Stimulated activated CD8-positive, alpha-beta memory T cell treated with anti-CD3 and anti-CD28 coated beads, Interleukin-15, amount 100 ng/mL, for 1 hour (primary cell): ENCODE results near the gene PRPF19.

ENCODE experiments used
- DNase-seq: peaks from one replicate; pipeline ENCODE4 v3.0.0-alpha.2; 2020; ENCODE audit warnings: low read depth

PRPF19 gene

DNA sequence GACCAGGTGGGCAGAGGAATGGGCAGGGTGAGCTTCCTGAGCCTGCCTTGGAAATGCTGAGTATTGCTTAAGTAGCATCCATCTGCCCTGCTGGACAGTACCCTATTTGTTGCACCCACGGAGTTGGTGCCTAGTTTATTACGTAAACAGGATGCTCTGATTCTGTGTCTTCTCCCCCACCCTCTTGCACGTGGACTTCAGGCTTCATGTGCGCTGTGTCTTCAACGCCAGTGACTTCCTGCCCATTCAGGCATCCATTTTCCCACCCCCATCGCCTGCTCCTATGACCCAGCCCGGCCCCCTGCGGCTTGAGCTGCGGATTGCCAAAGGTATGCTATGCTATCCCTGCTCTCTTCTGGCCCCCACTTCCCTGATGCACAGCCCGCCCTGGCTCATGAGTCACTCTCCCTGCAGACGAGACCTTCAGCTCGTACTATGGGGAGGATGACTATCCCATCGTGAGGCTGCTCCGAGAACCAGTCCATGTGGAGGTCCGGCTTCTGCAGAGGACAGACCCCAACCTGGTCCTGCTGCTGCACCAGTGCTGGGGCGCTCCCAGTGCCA, 33.3 kb downstream of the PRPF19 start:
- DNase-seq = no peak

DNA sequence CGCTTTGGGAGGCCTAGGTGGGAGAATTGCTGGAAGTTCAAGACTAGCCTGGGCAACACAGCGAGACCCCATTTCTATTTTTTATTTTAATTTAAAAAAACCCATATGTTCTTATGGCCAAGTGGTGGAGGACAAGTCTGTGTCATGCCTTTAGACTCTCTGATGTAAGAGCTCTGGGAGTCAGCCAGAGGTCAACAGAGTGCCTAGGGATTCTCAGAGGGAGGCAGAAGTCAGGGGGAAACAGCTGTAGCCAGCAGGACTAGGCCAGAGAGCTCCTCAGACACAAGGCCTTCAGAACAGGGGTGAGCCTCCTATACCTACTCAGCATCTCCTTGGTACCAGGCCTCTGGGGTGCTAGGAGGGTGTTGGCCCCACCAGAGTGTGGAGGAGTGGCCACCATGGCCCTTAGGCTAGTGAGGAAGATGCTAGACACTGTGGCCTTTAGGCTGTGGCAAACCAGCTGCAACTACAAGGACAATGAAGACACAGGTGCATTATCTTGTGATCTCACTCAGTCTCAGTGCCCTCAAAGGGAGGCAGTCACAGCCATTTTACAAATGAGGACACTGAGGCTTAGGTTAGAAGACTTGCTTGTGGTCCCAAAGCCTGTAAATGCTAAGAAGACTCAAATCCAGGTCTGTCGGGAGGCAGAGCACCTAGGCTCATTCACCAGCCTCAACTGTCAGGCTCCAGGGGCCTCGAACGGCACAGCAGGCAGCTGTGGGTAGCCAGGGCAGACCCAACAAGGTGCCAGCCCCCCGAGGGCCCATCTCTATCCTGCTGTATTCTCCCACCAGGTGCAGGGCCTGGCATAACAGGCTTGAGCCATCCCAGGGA, 34.0 kb downstream of the PRPF19 start:
- DNase-seq = no peak

GRCh38 chr11:60871378-60872061, 34.9 kb downstream of the PRPF19 start:
- no peak for DNase-seq

GRCh38 chr11:60870733-60871377, 35.5 kb downstream of the PRPF19 start:
- DNase-seq = no peak

GRCh38 chr11:60870276-60870675, 36.1 kb downstream of the PRPF19 start:
- no peak for DNase-seq

DNA sequence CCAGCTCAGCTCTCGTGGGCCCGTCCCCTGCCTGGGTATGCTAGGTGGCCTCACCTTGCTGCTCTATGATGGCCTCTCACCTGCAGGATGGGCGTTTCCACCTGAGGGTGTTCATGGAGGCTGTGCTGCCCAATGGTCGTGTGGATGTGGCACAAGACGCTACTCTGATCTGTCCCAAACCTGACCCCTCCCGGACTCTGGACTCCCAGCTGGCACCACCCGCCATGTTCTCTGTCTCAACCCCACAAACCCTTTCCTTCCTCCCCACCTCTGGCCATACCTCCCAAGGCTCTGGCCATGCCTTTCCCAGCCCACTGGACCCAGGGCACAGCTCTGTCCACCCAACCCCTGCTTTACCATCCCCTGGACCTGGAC, 36.9 kb downstream of the PRPF19 start:
- no peak for DNase-seq

- no peak for DNase-seq
Observed at GRCh38 chr11:60868682-60869450, 37.5 kb downstream of the PRPF19 start.

DNA sequence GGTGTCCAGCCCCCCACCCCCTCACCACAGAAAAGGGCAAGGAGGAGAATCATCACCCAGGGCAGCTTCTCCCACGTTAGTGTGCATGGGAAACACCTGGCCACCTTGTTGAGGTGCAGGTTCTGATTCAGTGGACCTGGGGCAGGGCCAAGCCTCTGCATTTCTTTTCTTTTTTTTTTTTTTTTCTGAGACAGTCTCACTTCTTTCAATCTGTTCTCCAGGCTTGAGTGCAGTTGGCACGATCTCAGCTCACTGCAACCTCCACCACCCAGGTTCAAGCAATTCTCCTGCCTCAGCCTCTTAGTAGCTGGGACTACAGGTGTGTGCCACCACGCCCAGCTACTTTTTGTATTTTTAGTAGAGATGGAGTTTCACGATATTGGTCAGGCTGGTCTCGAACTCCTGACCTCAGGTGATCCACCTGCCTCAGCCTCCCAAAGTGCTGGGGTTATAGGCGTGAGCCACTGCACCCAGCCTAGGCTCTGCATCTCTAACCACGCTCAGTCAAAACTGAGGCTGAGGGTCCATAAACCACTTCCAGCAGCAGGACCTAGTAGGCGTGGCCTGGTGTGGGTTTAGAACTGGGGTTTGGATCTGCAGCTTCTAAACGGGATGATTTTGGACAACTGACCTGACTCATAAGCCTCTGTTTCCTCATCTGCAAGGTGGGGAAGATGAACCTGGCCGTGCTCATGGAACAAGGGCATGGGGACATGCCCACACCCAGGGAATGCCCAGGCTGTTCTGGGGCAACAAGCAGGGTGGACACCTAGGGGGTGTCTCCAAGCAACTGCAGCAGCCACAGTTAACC, 38.3 kb downstream of the PRPF19 start:
- no peak for DNase-seq

GRCh38 chr11:60866911-60867870, 39.2 kb downstream of the PRPF19 start, which contains the start of gene ZP1:
TSS of gene ZP1 (plus strand) at chr11:60867542. CDS start at chr11:60867562, 20 bp downstream.
- DNase-seq = no peak

- DNase-seq = no peak
Observed at GRCh38 chr11:60864856-60865513, 41.4 kb downstream of the PRPF19 start.

- DNase-seq = no peak
Observed at GRCh38 chr11:60863550-60864521, 42.5 kb downstream of the PRPF19 start.

- DNase-seq = no peak
Observed at GRCh38 chr11:60862171-60862570, 44.2 kb downstream of the PRPF19 start.

- no peak for DNase-seq
Observed at GRCh38 chr11:60860943-60861342, 45.4 kb downstream of the PRPF19 start.

DNA sequence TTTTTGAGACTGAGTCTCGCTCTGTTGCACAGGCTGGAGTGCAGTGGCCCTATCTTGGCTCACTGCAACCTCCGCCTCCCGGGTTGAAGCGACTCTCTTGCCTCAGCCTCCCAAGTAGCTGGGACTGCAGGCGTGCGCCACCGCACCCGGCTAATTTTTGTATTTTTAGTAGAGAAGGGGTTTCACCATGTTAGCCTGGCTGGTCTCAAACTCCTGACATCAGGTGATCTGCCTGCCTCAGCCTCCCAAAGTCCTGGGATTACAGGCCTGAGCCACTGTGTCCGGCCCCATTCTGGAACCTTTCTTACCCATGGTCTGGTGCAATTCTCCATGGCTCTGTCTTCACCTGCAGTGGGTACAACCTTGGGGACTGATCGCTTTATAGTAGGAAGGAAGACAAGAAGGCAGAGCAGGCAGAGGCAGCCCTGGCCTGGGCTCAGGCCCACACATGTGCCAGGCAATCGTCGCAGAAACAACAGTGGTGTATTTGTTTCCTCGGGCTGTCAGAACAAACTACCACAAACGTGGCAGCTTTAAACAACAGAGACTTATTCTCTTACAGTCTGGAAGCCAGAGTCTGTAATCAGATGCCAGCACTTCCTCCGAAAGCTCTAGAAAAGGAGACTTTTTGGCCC, 46.7 kb downstream of the PRPF19 start:
- DNase-seq = no peak

DNA sequence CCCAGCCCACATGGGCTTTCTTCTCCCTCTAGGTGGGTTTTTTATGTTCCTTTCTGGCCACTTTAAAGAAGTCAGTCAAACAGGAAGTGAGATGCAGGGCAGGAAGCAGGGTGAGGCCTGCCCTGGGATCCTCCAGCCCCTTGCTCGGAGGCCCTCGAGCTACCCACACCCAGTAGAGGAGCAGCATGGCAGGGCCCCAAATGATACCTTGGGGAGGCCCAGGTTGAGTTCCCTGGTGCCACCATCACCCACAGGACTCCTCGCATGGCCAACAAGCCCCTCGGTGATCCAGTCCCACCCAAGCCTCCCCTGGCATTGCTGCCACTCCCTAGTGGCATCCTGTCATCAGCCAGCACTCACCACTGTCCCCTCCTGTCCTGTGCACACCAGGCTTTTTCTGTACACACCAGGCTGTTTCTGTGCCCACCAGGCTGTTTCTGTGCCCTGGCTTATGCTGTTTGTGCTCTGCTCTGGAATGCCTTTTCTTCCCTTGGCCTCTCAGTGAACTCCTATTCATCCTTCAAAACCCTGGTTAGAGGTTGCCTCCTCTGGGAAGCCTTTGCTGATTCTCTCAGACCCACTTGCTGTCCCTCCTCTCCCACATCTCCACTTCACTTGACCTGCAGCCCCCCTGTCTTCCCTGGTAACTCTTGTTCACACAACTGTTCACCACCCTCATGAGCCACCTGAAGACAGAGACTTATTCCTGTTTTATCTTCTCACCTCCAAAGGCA, 47.5 kb downstream of the PRPF19 start:
- no peak for DNase-seq

DNA sequence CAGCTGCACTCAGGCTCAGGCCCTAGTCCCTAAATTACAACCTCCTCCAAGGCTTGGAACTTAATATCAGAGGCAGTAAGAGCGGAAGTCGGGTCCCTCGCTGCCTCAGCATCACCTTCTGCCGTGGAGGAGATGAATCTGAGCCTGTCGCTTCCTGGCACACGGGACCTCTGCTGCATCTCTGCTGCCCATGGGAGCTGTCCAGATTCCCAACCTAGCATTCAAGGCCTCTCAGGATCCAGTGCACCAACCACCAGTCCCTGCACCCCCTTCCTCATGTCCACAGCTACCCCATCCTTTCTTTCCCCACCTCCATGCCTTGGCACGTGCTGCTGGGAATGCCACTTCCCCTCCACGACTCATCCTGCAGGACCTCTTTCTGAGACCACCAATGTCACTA, 48.1 kb downstream of the PRPF19 start:
- no peak for DNase-seq
